ENCODE results near the gene ZCCHC24.

The ZCCHC24 gene

DNA sequence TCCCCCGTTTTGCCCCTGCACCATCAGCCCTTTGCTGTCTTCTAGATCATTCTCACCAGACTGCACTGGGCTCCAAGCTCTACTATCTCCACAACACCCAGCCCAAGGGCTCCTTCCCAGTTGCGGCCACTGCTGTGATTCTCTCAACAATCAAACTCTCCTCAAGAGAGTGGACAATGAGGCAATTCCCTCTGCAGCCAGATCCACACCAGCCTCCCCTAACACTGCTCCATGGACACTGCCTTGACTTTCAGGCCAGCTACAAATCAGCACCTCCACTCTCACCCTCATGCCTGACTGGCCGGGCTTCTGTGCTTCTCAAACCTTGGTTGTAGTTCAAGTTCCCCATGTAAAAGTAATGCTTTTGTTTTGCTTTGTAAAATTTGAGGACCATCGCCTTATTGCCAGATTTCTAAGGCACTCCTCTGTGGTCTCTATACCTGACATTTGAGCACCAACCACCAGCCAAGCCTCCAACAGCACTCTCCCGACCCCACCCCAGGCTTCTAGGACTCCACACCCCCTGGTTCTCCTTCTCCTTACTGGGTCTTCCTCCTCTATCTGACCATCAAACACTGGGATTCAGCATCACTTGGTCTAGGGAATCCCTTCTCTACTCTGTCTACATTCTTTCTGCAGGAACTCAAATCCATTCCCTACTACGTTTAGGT, 52.8 kb downstream of the ZCCHC24 start:
- Histone ChIP-seq H3K9me3 (no peaks in the 10 kb centered on the region), H3K4me3 (ENCODE audit: low read depth in 1 of 2, low read length in 1 of 2) (no peak overlapping the region), H3K27me3 (peaks cover 4% of the 10 kb centered on the region), H3K27ac (no peak overlapping the region), H3K36me3 (no peaks in the 10 kb centered on the region), H3K4me1 (ENCODE audit: control insufficient read depth in 1 of 2, insufficient read depth in 1 of 2, low read depth in 1 of 2, low read length in 1 of 2) (no peaks in the 10 kb centered on the region)
- TF ChIP-seq, protein P1, sequence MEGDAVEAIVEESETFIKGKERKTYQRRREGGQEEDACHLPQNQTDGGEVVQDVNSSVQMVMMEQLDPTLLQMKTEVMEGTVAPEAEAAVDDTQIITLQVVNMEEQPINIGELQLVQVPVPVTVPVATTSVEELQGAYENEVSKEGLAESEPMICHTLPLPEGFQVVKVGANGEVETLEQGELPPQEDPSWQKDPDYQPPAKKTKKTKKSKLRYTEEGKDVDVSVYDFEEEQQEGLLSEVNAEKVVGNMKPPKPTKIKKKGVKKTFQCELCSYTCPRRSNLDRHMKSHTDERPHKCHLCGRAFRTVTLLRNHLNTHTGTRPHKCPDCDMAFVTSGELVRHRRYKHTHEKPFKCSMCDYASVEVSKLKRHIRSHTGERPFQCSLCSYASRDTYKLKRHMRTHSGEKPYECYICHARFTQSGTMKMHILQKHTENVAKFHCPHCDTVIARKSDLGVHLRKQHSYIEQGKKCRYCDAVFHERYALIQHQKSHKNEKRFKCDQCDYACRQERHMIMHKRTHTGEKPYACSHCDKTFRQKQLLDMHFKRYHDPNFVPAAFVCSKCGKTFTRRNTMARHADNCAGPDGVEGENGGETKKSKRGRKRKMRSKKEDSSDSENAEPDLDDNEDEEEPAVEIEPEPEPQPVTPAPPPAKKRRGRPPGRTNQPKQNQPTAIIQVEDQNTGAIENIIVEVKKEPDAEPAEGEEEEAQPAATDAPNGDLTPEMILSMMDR (IDR thresholded peaks at IDR 0.05): no peak

DNA sequence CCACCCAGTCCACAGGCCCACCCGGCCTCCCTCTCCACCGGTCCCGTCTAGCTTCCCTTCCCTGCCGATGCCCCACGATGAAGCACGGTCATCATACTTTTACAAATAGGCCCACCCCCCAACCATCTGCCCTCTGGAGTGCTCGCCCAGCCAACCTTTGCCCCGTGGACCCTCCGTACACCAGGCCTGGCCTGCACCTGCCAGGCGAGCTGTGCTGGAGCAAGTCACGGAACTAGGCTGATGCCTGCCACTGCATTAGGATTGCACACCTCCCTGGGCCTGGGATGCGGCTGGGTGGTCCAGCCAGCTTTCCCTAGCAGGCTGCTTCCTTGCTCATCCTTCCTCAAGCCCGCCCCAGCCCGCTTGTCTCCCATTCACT, 53.4 kb downstream of the ZCCHC24 start:
- Histone ChIP-seq H3K4me1 (ENCODE audit: control insufficient read depth in 1 of 2, insufficient read depth in 1 of 2, low read depth in 1 of 2, low read length in 1 of 2) (no peaks in the 10 kb centered on the region), H3K9me3 (no peaks in the 10 kb centered on the region), H3K4me3 (ENCODE audit: low read depth in 1 of 2, low read length in 1 of 2) (no peak overlapping the region), H3K27ac (no peak overlapping the region), H3K36me3 (no peaks in the 10 kb centered on the region), H3K27me3 (no peaks in the 10 kb centered on the region)
- TF ChIP-seq, protein P1 (IDR thresholded peaks at IDR 0.05): no peak

- no peaks in the 10 kb centered on the region for H3K9me3 ChIP-seq
- H3K36me3 ChIP-seq: no peaks in the 10 kb centered on the region
- H3K27ac ChIP-seq: no peak overlapping the region
- H3K4me1 ChIP-seq (ENCODE audit: control insufficient read depth in 1 of 2, insufficient read depth in 1 of 2, low read depth in 1 of 2, low read length in 1 of 2): no peaks in the 10 kb centered on the region
- H3K4me3 ChIP-seq (ENCODE audit: low read depth in 1 of 2, low read length in 1 of 2): no peak overlapping the region
- TF ChIP-seq, protein P1 (IDR thresholded peaks at IDR 0.05): no peak
- H3K27me3 ChIP-seq: no peaks in the 10 kb centered on the region
These were observed 54.0 kb downstream of the ZCCHC24 start for GRCh38 chr10:79391231-79392019.

DNA sequence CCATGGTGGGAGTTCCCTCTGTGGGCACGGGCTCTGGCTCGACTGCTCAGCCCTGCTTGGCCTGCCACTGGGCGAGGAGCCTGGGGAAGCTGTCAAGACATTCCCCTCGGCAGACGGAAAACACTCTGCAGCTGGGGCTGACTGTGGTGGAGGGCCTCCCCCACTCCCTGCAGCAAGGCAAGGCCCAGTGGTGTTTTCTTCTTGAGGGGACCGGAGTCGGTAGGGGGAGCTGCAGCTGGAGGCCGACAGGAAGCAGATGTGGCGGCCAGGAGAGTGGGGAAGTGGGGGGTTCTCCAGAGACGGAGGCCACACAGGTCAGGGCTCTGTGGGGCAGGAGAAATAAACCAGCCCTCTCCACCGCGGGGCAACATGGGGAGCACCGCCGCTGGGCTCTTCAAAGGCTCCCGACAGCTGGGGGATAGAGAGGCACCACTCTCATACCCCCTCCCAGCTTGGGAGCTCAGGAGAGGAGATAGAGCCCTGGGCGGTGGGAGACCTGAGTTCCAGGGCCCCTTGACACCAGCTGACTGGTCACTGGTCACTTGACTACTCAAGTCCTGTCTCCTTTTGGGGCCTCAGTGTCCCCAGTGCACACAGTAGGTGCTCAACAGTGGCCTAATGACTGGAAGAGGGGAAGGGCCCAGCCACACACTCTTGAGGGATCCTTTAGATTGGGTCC, 54.7 kb downstream of the ZCCHC24 start:
- H3K27me3 ChIP-seq: no peaks in the 10 kb centered on the region
- TF ChIP-seq, protein P1 (IDR thresholded peaks at IDR 0.05): no peak
- H3K4me3 ChIP-seq (ENCODE audit: low read depth in 1 of 2, low read length in 1 of 2): no peak overlapping the region
- H3K27ac ChIP-seq: no peak overlapping the region
- no peaks in the 10 kb centered on the region for H3K4me1 ChIP-seq (ENCODE audit: control insufficient read depth in 1 of 2, insufficient read depth in 1 of 2, low read depth in 1 of 2, low read length in 1 of 2)
- no peaks in the 10 kb centered on the region for H3K36me3 ChIP-seq
- H3K9me3 ChIP-seq: no peaks in the 10 kb centered on the region

DNA sequence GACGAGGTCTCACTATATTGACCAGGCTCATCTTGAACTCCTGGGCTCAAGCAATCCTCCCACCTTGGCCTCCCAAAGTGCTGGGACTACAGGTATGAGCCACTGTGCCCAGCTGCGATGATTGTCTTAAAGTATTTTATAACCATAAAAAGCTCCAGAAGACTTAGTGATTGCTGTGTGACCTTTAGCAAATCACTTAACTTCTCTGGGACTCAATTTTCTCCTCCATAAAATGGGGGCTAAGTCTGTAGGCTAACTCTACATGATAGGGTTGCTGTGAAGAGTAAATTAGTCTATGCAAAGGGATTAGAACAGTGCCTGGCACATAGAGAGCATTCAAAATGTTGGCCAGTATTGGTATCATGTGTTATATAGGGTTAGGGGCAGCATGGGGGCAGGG, 55.4 kb downstream of the ZCCHC24 start:
- TF ChIP-seq, protein P1 (IDR thresholded peaks at IDR 0.05): no peak
- Histone ChIP-seq H3K27me3 (no peaks in the 10 kb centered on the region), H3K4me1 (ENCODE audit: control insufficient read depth in 1 of 2, insufficient read depth in 1 of 2, low read depth in 1 of 2, low read length in 1 of 2) (no peaks in the 10 kb centered on the region), H3K4me3 (ENCODE audit: low read depth in 1 of 2, low read length in 1 of 2) (no peak overlapping the region), H3K36me3 (no peaks in the 10 kb centered on the region), H3K27ac (no peak overlapping the region), H3K9me3 (no peaks in the 10 kb centered on the region)
